HG03196 (cell line): ENCODE measurements around the gene SDK2.
"Not testable (repeated sequence)": the region's sequence is repeated elsewhere in the genome, so short reads cannot be mapped to it uniquely, and the experiment has no call there.

Experiments
- ATAC-seq: cut with Tn5 transposase; IDR thresholded peaks from one replicate; pipeline ENCODE4 v1.9.1; 2021; ENCODE audit not compliant: unreplicated experiment

SDK2 gene

DNA sequence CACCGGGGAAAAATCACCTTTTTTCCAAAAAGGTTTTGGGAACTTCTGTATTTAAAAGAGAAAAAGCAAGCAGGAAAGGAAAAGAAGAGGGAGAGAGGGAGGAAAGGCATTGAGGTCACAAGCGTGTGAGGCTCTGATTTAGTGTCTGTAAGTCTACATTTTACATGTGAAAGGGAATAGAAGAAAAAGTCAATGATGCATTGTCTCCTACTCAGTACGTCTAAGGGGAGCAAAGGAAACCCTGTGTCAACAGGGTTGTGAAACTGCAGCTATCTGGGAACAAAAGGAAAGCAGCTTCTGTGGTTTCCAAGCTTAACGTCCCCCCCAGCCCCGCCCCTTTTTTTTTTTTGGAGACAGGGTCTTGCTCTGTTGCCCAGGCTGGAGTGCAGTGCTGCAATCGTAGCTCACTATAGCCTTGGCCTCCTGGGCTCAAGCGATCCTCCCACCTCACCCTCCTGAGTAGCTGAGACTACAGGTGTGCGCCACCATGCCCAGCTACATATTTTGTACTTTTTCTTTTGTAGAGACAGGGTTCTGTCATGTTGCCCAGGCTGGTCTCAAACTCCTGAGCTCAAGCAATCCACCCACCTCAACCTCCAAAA is 330.6 kb downstream of the SDK2 start:
- no peak for ATAC-seq

GRCh38 chr17:73312887-73313286 is 331.4 kb downstream of the SDK2 start:
- not testable (repeated sequence) for ATAC-seq

GRCh38 chr17:73311781-73312641 is 332.2 kb downstream of the SDK2 start, which contains the start of gene CDC42EP4:
TSS of gene CDC42EP4 (minus strand) at chr17:73312001. CDS start at chr17:73286500, 25,501 bp downstream.
- peak; percentile 86 for ATAC-seq

DNA sequence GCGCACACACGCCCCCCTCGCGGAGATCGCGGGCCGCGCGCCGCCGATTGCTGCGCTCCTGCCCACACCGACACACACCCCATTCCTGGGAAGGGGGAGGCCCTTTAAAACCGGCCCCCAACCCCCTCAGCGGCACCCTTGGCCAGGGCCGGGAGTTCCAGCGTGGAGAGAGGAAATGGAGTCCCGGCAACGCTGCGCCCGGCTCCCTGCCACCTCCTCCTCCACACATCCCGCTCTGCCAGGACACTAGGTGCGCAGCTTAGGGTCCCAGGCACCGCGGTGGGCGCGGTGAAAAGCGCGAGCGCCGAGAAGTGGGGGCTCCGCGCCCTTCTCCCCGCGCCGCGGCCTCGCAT is 332.8 kb downstream of the SDK2 start:
- ATAC-seq = peak; percentile 13

DNA sequence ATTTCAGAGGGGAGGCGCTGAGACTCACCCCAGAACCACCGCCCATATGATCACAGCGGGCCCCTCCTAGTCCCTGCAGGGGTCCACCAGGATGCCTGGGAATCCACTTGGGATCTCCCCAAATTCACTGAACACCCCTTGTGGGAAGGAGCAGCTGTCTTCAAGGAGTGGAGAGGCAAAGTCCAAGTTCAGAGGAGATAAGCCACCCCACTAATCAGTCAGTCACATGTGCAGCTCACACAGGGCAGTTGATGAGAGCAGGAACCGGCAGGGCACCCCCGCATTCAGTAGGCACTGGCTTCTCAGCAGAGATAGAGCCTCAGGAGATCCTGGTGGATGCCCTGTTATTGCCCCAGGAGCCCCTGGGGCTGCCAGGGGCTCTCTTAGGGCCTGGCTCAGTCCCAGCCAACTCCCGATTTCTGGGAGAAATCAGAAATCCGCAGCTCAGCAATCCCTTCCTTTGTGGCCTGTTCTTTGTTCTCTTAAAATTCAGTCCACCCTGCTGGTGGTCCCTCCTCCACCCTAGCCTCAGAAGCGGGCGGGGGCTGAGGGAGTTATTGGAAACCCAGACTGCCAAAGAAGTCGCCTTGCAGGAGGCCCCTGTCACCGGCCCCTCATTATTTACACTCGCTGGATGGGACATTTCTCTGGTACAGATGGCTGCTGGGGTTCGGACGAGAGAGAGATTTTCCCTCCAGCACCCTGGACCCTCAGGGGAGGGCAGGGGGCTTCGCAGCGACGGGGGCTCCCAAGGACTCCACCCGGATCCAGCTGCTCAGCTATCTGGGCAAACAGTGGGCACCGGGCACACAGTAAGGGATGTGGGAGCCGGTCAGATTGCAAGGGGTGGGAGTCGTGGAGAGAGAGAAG is 334.3 kb downstream of the SDK2 start:
- ATAC-seq = no peak

DNA sequence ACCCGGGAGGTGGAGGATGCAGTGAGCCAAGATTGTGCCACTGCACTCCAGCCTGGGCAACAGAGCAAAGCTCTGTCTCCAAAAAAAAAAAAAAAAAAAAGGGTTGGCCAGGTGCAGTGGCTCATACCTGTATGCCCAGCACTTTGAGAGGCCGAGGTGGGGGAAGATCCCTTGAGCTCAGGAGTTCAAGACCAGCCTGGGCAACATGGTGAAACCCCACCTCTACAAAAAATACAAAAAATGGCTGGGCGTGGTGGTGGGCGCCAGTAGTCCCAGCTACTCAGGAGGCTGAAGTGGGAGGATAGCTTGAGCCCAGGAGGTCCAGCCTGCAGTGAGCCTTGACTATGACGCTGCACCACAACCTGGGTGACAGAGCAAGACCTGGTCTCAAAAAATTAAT is 335.3 kb downstream of the SDK2 start:
- ATAC-seq = not testable (repeated sequence)

DNA sequence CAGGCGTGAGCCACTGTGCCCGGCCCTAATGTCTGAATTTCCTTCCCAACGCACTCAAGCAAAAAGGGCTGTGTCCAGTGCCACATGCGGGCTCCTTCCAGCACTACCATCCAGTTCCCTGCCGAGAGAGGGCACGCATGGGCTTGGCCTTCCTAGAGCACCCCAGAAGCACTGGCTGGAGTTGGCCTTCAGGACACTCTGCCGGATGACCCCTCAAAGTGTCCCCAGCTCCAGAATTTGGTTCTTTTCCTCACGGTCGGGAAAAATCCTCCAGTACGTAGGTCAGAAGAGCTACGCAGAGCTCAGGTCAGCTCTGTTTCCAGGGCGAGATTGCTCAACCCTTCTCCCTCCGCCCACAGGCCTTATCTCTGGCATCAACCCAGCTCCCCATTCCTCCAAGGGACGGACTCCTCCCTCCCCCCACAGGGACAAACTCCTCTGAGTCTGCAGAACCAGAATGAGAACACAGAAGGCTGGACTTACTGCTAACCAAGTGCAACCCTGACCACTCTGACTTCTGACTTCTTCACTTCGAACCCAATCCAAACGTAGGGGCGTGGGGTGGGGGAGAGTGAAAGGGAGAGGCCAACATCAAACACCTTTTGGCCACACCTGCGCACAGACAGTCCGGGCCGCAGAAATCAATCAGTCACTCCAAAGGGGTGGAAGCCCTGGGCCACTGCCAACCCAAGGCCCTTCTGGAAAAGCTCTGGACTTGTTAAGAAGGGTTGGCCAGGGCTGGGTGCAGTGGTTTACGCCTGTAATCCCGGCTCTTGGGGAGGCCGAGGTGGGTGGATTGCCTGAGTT is 336.0 kb downstream of the SDK2 start:
- ATAC-seq = no peak

- no peak for ATAC-seq
These were observed 337.1 kb downstream of the SDK2 start for GRCh38 chr17:73307130-73307529.

DNA sequence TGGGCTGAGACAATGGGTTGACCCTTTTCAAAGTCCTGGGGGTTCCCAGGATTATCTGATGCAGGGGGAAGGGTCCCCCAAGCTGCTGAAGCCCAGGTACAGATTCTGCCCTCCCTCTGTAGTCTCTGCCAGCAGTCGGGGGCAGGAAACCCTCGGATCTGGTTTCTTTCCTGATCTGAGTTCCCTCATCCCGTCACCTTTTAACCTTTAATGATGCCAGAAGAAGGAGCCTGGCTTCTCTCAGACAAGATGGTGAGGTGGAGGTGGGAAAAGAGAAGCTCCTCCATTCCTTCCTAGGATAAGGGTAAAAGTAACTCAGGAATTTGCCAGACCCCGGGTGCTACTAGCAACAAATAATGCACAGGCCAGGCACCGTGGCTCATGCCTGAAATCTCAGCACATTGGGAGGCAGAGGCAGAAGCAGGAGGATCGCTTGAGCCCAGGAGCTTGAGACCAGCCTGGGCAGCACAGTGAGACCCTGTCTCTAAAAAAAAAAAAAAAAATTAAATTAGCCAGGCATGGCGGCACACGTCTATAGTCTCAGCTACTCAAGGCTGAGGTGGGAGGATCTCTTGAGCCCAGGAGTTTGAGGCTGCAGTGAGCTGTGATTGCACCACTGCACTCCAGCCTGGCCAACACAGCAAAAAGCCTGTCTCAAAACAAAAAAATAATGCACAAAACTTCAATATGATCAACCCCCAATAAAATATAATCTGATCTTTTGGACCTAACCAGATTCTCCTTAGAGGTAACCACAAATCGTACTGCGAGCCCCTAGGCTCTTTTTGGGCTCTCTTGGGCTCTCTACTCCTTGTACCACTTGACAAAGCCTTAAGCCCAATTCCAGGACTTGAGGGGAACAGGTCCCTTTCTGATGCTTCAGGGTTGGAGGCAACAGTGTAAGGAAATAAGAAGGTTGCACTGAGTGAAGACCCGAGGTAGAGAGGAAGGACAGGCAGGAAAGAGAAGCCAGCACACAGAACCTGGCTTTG is 338.1 kb downstream of the SDK2 start:
- ATAC-seq = no peak

DNA sequence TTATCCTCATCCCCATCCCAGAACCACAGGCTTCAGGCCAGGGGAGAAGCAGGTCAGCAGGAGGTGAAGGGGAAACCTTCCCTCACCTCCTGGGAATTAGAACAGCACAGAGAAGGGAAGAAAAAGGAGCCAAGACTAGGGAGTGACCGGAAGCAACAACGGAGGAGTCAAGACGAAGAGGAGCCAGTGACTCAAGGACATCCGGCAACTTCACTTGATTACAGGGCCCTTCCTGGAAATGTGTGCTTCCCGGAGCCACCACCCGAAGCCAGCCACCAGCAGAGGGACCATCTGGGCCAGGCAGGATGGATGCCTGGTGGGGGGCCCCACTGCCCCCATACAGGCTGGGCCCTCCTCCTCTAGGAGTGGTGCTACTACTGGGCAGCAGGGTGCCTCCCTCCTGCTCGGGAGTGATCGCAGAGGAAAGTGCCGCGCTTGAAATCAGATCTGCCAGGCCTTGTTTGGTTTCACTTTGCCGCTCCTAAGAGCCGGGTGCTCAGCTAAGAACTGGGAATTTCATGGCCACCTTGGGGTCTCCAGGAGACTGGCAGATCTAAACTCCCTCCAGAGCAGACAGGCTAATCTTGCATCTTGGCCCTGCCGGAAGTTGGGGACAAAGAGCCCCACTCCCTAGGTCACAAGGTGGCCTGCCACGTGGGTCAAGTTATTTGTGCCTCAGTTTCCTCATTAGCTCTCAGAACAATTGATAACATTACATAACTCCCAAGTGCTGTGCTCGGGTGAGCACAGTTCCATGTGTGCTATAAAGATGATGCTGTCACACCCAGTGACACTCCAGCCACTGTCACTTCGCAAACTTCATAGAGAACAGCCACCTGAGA is 339.1 kb downstream of the SDK2 start:
- ATAC-seq = no peak

- no peak for ATAC-seq
These were observed 339.8 kb downstream of the SDK2 start for GRCh38 chr17:73304438-73304837.

- ATAC-seq = no peak
These were observed 342.1 kb downstream of the SDK2 start for GRCh38 chr17:73302189-73302588.

GRCh38 chr17:73301369-73301768 is 342.9 kb downstream of the SDK2 start:
- no peak for ATAC-seq

DNA sequence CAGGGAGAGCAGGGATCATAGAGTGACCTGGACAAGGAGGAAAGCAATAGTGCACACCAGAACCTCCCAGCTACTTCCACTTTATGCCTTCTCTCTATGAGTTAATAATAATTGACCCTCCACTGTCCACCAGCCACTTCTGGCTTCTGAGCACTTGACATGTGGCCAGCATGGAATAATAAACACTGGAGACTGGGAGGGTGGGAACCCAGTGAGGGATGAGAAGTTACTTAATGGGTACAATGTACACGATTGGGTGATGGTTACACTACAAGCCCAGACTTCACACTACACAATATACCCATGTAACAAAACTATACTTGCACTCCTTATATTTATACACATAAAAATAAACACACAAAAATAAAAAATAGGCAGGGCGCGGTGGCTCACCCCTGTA is 343.9 kb downstream of the SDK2 start:
- no peak for ATAC-seq

- no peak for ATAC-seq
These were observed 346.0 kb downstream of the SDK2 start for GRCh38 chr17:73297934-73298861.

DNA sequence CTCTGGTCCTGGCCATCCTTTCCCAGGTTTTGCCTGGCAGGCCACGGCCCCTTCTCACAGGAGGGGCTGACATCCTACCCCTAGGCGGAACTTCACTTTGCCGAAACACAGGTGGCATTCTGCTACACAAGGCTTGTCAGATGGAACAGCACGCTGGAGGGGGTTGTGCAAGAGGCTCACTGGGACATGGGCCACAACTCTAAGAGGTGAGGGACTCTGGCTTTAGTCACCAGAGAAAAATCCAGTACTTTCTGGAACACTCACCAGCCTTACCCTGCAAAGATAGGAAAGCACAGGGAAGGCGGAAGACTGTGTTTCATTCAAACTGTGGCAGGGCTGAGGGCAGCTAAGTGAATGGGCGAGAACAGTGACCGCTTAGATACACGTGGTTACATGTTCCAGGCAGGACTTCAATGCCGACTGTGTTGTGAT is 350.7 kb downstream of the SDK2 start:
- ATAC-seq = no peak

DNA sequence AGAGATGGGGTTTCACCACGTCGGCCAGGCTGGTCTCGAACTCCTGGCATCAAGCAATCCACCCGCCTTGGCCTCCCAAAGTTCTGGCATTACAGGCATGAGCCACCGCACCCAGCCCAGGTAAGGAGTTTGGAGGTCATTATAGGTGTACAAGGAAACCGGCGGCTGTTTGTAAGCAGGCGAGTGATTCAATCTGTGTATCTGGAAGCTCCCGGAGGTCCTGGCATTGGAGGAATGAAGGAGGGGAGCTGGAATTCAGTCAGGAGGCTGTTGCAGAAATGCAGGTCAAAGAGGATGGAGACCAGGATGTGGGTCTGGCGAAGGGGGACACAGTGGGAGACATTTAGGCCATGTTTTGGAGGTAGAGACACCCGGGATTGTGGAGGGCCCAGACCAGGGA is 351.2 kb downstream of the SDK2 start:
- ATAC-seq = no peak
